ENCODE results near the gene PLGRKT. TPM values are rescaled to one million over a fixed set of nuclear protein-coding genes. Genes with fewer than 3 reads are reported as not detected.

Gene PLGRKT
- total and polyA plus RNA-seq, 2 donors (not counting 3 experiments of a cell fraction or from before 2014, with no cell fraction given) = 3.8 to 21.2 TPM

DNA sequence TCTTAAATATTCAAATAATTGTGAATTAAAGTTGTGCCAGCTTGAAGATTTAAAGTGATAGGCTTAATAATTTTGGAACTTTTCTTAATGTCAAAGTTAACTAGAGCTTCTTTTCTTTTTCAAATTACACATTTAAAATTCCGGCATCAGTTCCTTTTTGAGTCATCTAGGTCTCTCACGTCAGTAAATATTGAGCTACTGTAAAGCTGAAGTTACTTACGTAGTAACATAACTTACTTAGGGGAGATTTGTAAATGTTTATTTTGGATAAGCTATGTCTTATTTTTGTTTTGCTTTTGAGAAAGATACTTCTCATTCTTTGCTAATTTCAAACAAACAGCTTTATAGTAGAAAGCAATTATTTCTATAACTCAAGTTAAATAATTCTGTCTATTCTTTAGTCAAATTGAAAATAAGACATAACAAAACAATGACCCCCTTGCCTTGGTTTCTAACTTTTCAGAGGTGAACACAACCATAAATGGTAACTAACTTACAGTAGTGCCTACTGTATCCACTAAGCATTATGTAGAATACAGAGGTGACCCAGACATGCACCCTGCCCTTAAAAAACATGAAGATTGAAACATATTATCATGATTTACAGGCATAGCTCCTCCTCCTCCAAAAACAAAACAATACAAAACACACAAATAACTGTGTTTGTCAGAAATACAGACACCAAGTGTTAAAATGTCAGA, 42.4 kb upstream of the PLGRKT start:
- no peaks in the 10 kb centered on the region for H3K27me3 ChIP-seq (ENCODE audit: control insufficient read depth in 2 of 2, insufficient read depth in 2 of 2, low read length in 2 of 2)
- no peak overlapping the region for H3K4me3 ChIP-seq (replicated peaks in 1 of 3; ENCODE audit: insufficient read depth in 1 of 3, low read depth in 1 of 3, low read length in 3 of 3)
- H4K20me1 ChIP-seq (replicated peaks; ENCODE audit: control insufficient read depth, extremely low read depth, insufficient read depth, low read length) = no peaks in the 10 kb centered on the region
- intact Hi-C loops (cut with micrococcal nuclease) (no loop called here), dilution Hi-C loops (cut with MboI; ENCODE audit: extremely low pct_ligation_motif_present, low sequenced_read_pairs) (no loop called here)
- no peaks in the 10 kb centered on the region for H3K36me3 ChIP-seq (ENCODE audit: control insufficient read depth in 2 of 2, extremely low read depth in 1 of 2, insufficient read depth in 2 of 2, low read length in 2 of 2)
- FAIRE-seq (no peak), DNase-seq (ENCODE audit: low read depth, low spot score) (no peak)
- CTCF ChIA-PET = interaction anchor here (0.8 to 1.1 kb wide), 4 partner anchors 10 to 103 kb away, joined by 3 to 5 read pairs (median 3); no protein-coding TSS in a partner anchor
- no peaks in the 10 kb centered on the region for H3K9me1 ChIP-seq (replicated peaks; ENCODE audit: control insufficient read depth, extremely low read depth, insufficient read depth, low read length)
- POLR2A ChIA-PET = no interaction called here
- H3K4me2 ChIP-seq (ENCODE audit: insufficient read depth, low read length) = no peak overlapping the region
- TF ChIP-seq GATA2 (IDR thresholded peaks at IDR 0.05; ENCODE audit: insufficient read depth, insufficient read length, low read depth, low read length) = no peak
- no peak for TF ChIP-seq MAX (IDR thresholded peaks at IDR 0.05; ENCODE audit: insufficient read depth, insufficient read length)
- TF ChIP-seq, protein P1, sequence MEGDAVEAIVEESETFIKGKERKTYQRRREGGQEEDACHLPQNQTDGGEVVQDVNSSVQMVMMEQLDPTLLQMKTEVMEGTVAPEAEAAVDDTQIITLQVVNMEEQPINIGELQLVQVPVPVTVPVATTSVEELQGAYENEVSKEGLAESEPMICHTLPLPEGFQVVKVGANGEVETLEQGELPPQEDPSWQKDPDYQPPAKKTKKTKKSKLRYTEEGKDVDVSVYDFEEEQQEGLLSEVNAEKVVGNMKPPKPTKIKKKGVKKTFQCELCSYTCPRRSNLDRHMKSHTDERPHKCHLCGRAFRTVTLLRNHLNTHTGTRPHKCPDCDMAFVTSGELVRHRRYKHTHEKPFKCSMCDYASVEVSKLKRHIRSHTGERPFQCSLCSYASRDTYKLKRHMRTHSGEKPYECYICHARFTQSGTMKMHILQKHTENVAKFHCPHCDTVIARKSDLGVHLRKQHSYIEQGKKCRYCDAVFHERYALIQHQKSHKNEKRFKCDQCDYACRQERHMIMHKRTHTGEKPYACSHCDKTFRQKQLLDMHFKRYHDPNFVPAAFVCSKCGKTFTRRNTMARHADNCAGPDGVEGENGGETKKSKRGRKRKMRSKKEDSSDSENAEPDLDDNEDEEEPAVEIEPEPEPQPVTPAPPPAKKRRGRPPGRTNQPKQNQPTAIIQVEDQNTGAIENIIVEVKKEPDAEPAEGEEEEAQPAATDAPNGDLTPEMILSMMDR (IDR thresholded peaks at IDR 0.05; ENCODE audit: extremely low read depth in 1 of 2, insufficient read depth in 1 of 2, low read depth in 1 of 2, low read length in 2 of 2) = no peak
- TF ChIP-seq EZH2 (IDR thresholded peaks at IDR 0.05; ENCODE audit: borderline replicate concordance, low read depth, low read length, severe bottlenecking) = no peak
- no peak for TF ChIP-seq MYC (IDR thresholded peaks at IDR 0.05; ENCODE audit: low read depth, low read length)
- no peak for TF ChIP-seq FOS (IDR thresholded peaks at IDR 0.05; ENCODE audit: borderline replicate concordance, insufficient read depth, low read length)
- peak overlapping the region; percentile 19 for H2AFZ ChIP-seq (ENCODE audit: low read depth, low read length)
- H3K79me2 ChIP-seq (ENCODE audit: control insufficient read depth, insufficient read depth, low read length) = no peaks in the 10 kb centered on the region
- no peaks in the 10 kb centered on the region for H3K4me1 ChIP-seq (ENCODE audit: control insufficient read depth, extremely low read depth, insufficient read depth, low read length)
- no peak overlapping the region for H3K27ac ChIP-seq (ENCODE audit: insufficient read depth, low read depth, low read length)
- no TSS peak for BruUV-seq (replicated peaks)
- no peaks in the 10 kb centered on the region for H3K9me3 ChIP-seq (replicated peaks; ENCODE audit: control insufficient read depth, insufficient read depth, low read length)
- H3K9ac ChIP-seq (replicated peaks; ENCODE audit: extremely low read depth, insufficient read depth, low read length) = no peak overlapping the region

Data from endothelial cell of umbilical vein (primary cell).